Activated gamma-delta T cell treated with anti-CD3 and anti-CD28 coated beads, Interleukin-2, amount 50 U/mL, for 16 hours (primary cell): Measurements from ENCODE around the gene AVL9.
"Not testable (repeated sequence)": the region's sequence is repeated elsewhere in the genome, so short reads cannot be mapped to it uniquely, and the experiment has no call there.

Source experiments
- DNase-seq: peaks from one replicate; pipeline ENCODE4 v3.0.0-alpha.2; 2020; ENCODE audit warnings: low read depth

The AVL9 gene

DNA sequence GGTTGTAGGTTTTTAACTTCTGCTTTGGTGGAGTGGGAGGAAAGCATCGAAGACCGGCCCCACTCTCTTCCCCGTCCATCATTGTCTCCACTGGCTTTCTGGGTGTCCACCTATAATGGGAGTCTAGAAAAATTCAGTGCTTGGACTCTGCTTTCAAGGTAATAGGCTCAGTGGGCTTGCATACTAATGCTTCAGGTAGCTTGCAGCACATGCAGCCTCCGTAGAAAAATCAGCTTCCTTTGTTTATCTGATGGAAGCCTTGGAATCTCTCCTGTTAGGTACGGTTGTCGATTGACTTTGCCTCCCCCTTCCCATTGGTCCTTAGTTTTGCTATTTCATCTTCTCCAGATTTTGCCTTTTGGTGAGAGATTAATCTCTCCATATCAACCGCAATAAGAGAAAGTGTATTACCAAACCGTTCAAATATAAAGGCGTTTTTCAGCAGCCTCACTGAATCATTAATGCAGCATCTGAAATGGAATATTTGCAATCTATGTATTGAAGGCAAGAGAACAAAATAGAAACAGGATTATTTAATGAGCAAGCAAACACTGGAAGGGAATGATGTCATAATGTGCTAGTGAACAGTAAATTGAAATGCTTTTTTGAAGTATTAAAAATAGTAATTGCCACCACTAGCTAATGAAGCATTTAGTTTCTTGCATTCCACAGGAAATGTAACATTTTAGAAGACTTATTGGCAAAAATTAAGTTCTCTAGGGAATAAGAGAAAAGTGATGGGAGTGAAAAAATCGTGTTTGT, 944 bp downstream of the AVL9 start:
- no peak for DNase-seq

DNA sequence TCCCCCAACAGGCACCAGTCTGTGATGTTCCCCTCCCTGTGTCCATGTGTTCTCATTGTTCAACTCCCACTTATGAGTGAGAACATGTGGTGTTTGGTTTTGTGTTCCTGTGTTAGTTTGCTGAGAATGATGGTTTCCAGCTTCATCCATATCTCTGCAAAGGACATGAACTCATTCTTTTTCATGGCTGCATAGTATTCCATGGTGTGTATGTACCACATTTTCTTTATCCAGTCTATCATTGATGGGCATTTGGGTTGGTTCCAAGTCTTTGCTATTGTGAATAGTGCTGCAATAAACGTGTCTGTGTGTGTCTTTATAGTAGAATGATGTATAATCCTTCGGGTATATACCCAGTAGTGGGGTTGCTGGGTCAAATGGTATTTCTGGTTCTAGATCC, 4.5 kb downstream of the AVL9 start:
- DNase-seq = not testable (repeated sequence)

GRCh38 chr7:32500216-32500615, 4.9 kb downstream of the AVL9 start:
- DNase-seq = not testable (repeated sequence)

DNA sequence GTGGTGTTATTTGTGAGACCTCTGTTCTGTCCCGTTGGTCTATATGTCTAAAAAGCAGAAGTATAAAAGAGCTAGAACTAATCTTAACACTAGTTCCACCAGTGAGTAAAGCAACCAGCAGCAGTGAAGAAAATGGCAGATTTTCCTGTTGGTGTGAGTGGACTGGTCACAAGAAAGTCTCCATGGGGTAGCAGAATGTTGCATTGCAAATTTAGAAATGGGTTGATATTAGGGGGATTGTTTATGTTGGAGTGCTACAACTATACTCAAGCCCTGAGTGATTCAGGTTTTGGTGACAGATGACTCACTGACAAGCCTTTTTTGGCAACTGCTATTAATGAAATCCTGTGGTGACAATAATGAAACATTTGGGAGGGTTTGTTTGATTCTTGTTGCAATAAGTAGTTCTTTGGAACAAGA, 5.6 kb downstream of the AVL9 start:
- no peak for DNase-seq

GRCh38 chr7:32501522-32501921, 6.2 kb downstream of the AVL9 start:
- no peak for DNase-seq

- no peak for DNase-seq
Observed at GRCh38 chr7:32502728-32503127, 7.4 kb downstream of the AVL9 start.

GRCh38 chr7:32506266-32507054, 11.2 kb downstream of the AVL9 start:
- DNase-seq = no peak

GRCh38 chr7:32507414-32507813, 12.1 kb downstream of the AVL9 start:
- DNase-seq = no peak

GRCh38 chr7:32511791-32512190, 16.5 kb downstream of the AVL9 start:
- no peak for DNase-seq

- DNase-seq = no peak
Observed at GRCh38 chr7:32513210-32513609, 17.9 kb downstream of the AVL9 start.

- no peak for DNase-seq
Observed at GRCh38 chr7:32515890-32516550, 20.7 kb downstream of the AVL9 start.

GRCh38 chr7:32516551-32517100, 21.3 kb downstream of the AVL9 start:
- no peak for DNase-seq

- DNase-seq = no peak
Observed at GRCh38 chr7:32518534-32519140, 23.3 kb downstream of the AVL9 start.

DNA sequence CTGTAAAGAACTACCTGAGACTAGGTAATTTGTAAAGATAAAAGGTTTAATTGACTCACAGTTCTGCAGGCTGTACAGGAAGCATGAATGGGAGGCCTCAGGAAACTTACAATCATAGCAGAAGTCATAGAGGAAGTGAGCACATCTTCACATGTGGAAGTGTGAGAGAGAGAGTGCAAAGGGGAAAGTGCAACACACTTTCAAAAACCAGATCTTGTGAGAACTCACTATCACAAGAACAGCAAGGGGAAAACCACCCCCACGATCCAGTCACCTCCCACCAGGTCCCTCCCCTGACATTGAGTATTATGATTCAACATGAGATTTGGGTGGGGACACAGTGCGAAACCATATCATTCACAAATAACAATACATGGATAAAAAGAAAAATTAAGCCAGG, 24.5 kb downstream of the AVL9 start:
- no peak for DNase-seq

DNA sequence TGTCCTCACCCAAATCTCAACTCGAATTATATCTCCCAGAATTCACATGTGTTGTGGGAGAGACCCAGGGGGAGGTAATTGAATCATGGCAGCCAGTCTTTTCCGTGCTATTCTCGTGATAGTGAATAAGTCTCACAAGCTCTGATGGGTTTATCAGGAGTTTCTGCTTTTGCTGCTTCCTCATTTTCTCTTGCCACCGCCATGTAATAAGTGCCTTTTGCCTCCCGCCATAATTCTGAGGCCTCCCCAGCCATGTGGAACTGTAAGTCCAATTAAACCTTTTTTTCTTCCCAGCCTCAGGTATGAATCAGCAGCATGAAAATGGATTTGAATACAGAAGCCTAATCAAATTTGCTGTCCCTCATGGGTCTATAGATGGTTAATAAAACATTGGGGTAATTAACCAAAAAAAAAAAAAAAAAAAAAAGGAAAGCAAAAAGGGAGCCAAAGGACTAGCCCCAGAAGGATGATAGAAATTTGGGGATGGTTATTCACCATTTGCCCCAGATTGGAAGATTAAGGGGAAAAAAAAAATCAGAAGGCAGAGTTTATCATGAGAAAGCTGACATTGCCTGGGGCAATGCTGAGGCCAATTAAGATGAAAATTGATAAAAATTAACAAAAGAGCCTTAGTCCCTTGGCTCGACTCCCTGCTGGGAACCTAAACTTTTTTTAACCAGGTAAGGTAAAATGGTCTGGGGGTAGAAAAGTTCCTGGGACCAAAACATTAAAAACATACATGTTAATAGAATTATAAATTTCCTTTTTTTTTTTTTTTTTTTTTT, 27.6 kb downstream of the AVL9 start:
- DNase-seq = no peak

- DNase-seq = no peak
Observed at GRCh38 chr7:32524631-32525030, 29.3 kb downstream of the AVL9 start.

- no peak for DNase-seq
Observed at GRCh38 chr7:32525839-32526238, 30.6 kb downstream of the AVL9 start.

- DNase-seq = no peak
Observed at GRCh38 chr7:32531402-32531801, 36.1 kb downstream of the AVL9 start.

DNA sequence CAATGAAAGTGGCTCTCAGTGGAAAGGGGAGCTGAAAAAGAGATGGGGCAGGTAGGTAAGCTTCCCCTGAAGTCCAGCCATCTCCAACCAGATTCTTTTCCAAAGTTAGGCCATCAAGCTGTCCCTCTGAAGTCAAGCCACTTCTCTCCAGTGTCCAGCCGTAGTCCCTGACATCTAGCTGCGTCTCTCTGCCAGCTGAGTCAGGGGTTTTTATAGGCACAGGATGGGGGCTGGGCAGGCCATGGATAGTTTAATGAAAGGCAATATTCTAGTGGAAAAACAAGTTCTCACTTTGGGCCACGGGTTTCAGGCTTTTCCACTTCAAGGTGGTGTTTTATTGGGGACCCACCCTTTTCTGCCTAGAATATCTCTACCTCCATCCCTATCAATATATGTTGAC, 36.8 kb downstream of the AVL9 start:
- DNase-seq = no peak

DNA sequence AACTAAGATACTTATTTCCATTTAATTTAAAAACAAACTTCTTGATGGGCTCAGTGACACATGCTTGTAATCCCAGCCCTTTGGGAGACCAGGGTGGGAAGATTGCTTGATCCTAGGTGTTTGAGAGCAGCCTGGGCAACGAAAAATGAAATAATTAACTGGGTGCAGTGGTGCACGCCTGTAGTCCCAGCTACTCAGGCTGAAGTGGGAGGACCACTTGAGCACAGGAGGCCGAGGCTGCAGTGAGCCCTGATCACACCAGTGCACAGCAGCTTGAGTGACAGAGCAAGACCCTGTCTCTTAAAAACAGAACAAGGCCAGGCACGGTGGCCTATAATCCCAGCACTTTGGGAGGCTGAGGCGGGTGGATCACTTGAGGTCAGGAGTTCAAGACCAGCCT, 37.4 kb downstream of the AVL9 start:
- DNase-seq = no peak

- DNase-seq = no peak
Observed at GRCh38 chr7:32533276-32534029, 38.2 kb downstream of the AVL9 start.
